A549 (cell line): ENCODE measurements around the gene SYNE4. TPM values are rescaled to one million over a fixed set of nuclear protein-coding genes. Genes with fewer than 3 reads are reported as not detected.

Experiments
- ATAC-seq, 2 experiments: fragments of 200-7000 bp in 1 of 2; fragments of >200 bp in 1 of 2; cut with Nextera tagmentation in 1 of 2; cut with Tn5 transposase in 1 of 2; 3 replicates each; pipeline versions ENCODE4 v1.8.0 to v1.9.1; 2018 to 2020; ENCODE audit warnings: mild to moderate bottlenecking in 1 of 2, moderate library complexity in 1 of 2
- CTCF ChIA-PET: fragments of 300-600 bp; sonication (Branson Sonifier 250); formaldehyde crosslinking; extraction: SDS; loops from one replicate; lab custom pipeline; 2021; ENCODE audit warnings: antibody characterized with exemption, inconsistent platforms; lab: Yijun Ruan, JAX
- POLR2A ChIA-PET: fragments of 350-600 bp; formaldehyde crosslinking; extraction: SDS; loops from one replicate; lab custom pipeline; 2021; ENCODE audit warnings: antibody characterized with exemption, inconsistent platforms; lab: Yijun Ruan, JAX
- DNase-seq, 2 experiments: peaks; one replicate each; pipeline versions ENCODE4 v3.0.0 to v3.0.0-alpha.2; 2011 to 2016; ENCODE audit warnings: low read depth in 1 of 2, low spot score in 1 of 2
- FAIRE-seq: peaks from 2 replicates; lab custom pipeline; 2011; peaks lifted over from hg19 to GRCh38; lab: Jason Lieb, UNC
- H3K27ac ChIP-seq, 2 experiments: fragments of >200 bp; sonication (Bioruptor Twin); formaldehyde crosslinking; 3 replicates each; pipeline ENCODE4 v1.5.1; 2016 to 2017
- H3K4me1 ChIP-seq: fragments of >200 bp; sonication (Bioruptor Twin); formaldehyde crosslinking; 3 replicates; pipeline ENCODE4 v1.6.1; 2016
- H3K4me2 ChIP-seq: fragments of >200 bp; sonication (Bioruptor Twin); formaldehyde crosslinking; 3 replicates; pipeline ENCODE4 v1.6.1; 2016
- H3K4me3 ChIP-seq: fragments of >200 bp; sonication (Bioruptor Twin); formaldehyde crosslinking; 3 replicates; pipeline ENCODE4 v1.5.1; 2016
- H3K9me3 ChIP-seq: fragments of >200 bp; sonication (Bioruptor Twin); formaldehyde crosslinking; 3 replicates; pipeline ENCODE4 v1.6.1; 2016
- CEBPB ChIP-seq, 2 experiments: fragments of >200 bp in 1 of 2; sonication (Bioruptor Twin) in 1 of 2; formaldehyde crosslinking in 1 of 2; IDR thresholded peaks; 2 replicates each; pipeline ENCODE4 v1.6.1; 2012 to 2016
- CHD4 ChIP-seq: fragments of 200-600 bp; sonication (generic); IDR thresholded peaks from 2 replicates; pipeline ENCODE4 v1.6.1; 2016; ENCODE audit warnings: antibody characterized with exemption, mild to moderate bottlenecking, borderline replicate concordance
- EHMT2 ChIP-seq: fragments of 200-600 bp; sonication (generic); IDR thresholded peaks from 2 replicates; pipeline ENCODE4 v1.6.1; 2016; ENCODE audit warnings: antibody characterized with exemption, low read depth, mild to moderate bottlenecking, moderate library complexity
- EP300 ChIP-seq, 2 experiments: fragments of >200 bp; sonication (Bioruptor Twin); formaldehyde crosslinking; IDR thresholded peaks; 2 replicates in 1 of 2; 3 replicates in 1 of 2; pipeline ENCODE4 v1.6.1; 2016 to 2017
- FOSL2 ChIP-seq, 2 experiments: fragments of 450-650 bp in 1 of 2; fragments of >200 bp in 1 of 2; sonication (Bioruptor Twin) in 1 of 2; formaldehyde crosslinking; IDR thresholded peaks; 2 replicates each; pipeline versions ENCODE4 v1.5.0 to v1.6.1; 2016 to 2020; ENCODE audit warnings: mild to moderate bottlenecking in 1 of 2, moderate library complexity in 1 of 2
- FOXS1 ChIP-seq: fragments of 250-450 bp; sonication (Bioruptor Pico); IDR thresholded peaks from 2 replicates; pipeline ENCODE4 v1.5.0; 2020; ENCODE audit warnings: mild to moderate bottlenecking, moderate library complexity
- HOXB13 ChIP-seq: fragments of 250-450 bp; sonication (Bioruptor Pico); IDR thresholded peaks from 2 replicates; pipeline ENCODE4 v1.5.0; 2020; ENCODE audit warnings: low read depth, mild to moderate bottlenecking, moderate library complexity
- JUNB ChIP-seq: fragments of >200 bp; sonication (Bioruptor Twin); formaldehyde crosslinking; IDR thresholded peaks from 2 replicates; pipeline ENCODE4 v1.6.1; 2016
- KDM1A ChIP-seq: fragments of 200-600 bp; sonication (generic); IDR thresholded peaks from 2 replicates; pipeline ENCODE4 v1.6.1; 2016; ENCODE audit warnings: low read depth, mild to moderate bottlenecking
- MAFK ChIP-seq: fragments of 450-650 bp; IDR thresholded peaks from 2 replicates; pipeline ENCODE4 v1.6.1; 2014; ENCODE audit not compliant: partially characterized antibody
- NPAS2 ChIP-seq: fragments of 250-450 bp; sonication (Bioruptor Pico); IDR thresholded peaks from 2 replicates; pipeline ENCODE4 v1.8.0; 2022; ENCODE audit warnings: mild to moderate bottlenecking, moderate library complexity, borderline replicate concordance
- POLR2AphosphoS2 ChIP-seq: conservative IDR thresholded peaks from 2 replicates; pipeline ENCODE4 v1.6.1; 2012; ENCODE audit warnings: low read length, improper control_type of control experiment, inconsistent platforms
- RAD21 ChIP-seq, 2 experiments: fragments of >200 bp in 1 of 2; sonication (Bioruptor Twin) in 1 of 2; formaldehyde crosslinking in 1 of 2; IDR thresholded peaks in 1 of 2; conservative IDR thresholded peaks in 1 of 2; 2 replicates in 1 of 2; 3 replicates in 1 of 2; pipeline ENCODE4 v1.6.1; 2012 to 2018; ENCODE audit warnings: inconsistent platforms in 1 of 2
- RFX5 ChIP-seq: fragments of 450-650 bp; IDR thresholded peaks from 2 replicates; pipeline ENCODE4 v1.7.1; 2014; ENCODE audit warnings: antibody characterized with exemption, mild to moderate bottlenecking, moderate library complexity
- SREBF2 ChIP-seq: fragments of 450-650 bp; IDR thresholded peaks from 2 replicates; pipeline ENCODE4 v1.6.1; 2014; ENCODE audit warnings: mild to moderate bottlenecking, moderate library complexity
- ZC3H11A ChIP-seq: fragments of 450-650 bp; IDR thresholded peaks from 2 replicates; pipeline ENCODE4 v1.6.1; 2014; ENCODE audit warnings: antibody characterized with exemption, mild to moderate bottlenecking
- ZFP36 ChIP-seq: fragments of 450-650 bp; IDR thresholded peaks from 2 replicates; pipeline ENCODE4 v1.6.1; 2014; ENCODE audit warnings: borderline replicate concordance; ENCODE audit not compliant: partially characterized antibody
- WGBS: methylation state at CpG from one replicate; pipeline ENCODE4 v1.1.6; 2017; ENCODE audit errors: missing lambda C conversion rate; 5-methylcytosine and 5-hydroxymethylcytosine counted together
- polyA plus RNA-seq, 4 experiments: library from polyadenylated mRNA; depleted of rRNA in 3 of 4; stranded (reverse); fragments of >200 nt; fragmentation: RNase III in 1 of 4; extraction: RNeasy Plus Mini Kit Qiagen cat#74134 plus additional on column Dnase treatment in 1 of 4; gene quantifications; 2 replicates in 3 of 4; 3 replicates in 1 of 4; pipeline ENCODE4 v1.2.3, GENCODE V29; 2011 to 2017
- TF ChIP-seq, protein P1 (sequence below): fragments of 200-600 bp; sonication (generic); IDR thresholded peaks from 2 replicates; pipeline ENCODE4 v1.6.1; 2016; ENCODE audit warnings: antibody characterized with exemption, mild to moderate bottlenecking, moderate library complexity
- TF ChIP-seq, protein P2 (sequence below): fragments of 250-450 bp; sonication (Bioruptor Pico); IDR thresholded peaks from 2 replicates; pipeline ENCODE4 v1.5.0; 2021; ENCODE audit warnings: mild to moderate bottlenecking, moderate library complexity, borderline replicate concordance
- TF ChIP-seq, protein P3 (sequence below): fragments of >200 bp; sonication (Bioruptor Twin); formaldehyde crosslinking; IDR thresholded peaks from 3 replicates; pipeline ENCODE4 v1.5.1; 2016
- TF ChIP-seq, protein P4 (sequence below): fragments of 250-450 bp; sonication (Bioruptor Pico); IDR thresholded peaks from 2 replicates; pipeline ENCODE4 v1.5.0; 2020; ENCODE audit warnings: low read depth, mild to moderate bottlenecking, moderate library complexity

SYNE4 gene
- polyA plus RNA-seq, 2 of the 4 experiments (the other 2 are of a cell fraction), result 0.37 to 0.56 TPM

DNA sequence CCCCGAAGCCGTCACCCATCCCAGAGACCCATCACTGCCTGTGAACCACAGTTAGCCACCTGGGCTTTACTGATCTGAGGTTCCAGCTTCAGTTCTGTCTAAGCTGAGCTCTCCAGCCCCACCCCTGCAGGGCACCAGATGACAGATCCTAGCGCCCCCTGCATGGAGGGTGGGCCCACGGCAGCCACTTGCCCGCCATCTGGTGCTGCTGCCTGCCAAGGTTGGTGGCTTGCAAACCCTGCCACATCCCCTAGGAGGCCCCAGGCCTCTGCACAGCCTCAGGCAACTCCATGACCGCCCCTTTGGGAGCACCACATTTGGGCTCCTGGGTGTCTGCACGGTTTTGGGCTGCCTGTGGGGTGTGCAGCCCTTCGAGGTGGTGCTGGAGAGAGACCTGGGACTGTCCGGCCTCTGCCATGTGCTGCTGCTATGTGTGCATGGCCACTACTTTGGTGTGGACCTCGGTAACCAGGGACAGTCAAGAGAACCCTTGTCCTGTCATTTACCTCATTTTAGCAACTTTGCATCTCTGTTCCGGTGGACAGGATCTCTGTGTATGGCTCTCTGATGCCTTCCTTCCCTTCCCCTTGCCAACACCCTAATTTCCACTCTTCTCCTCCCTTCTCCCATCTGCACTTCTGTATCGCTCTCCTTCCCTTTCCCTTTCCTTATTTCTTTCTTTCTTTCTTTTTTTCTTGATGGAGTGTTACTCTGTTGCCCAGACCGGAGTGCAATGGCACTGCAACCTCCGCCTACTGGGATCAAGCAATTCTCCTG, 31.0 kb downstream of the SYNE4 start:
- peak; percentile 61 to 84 for ATAC-seq

DNA sequence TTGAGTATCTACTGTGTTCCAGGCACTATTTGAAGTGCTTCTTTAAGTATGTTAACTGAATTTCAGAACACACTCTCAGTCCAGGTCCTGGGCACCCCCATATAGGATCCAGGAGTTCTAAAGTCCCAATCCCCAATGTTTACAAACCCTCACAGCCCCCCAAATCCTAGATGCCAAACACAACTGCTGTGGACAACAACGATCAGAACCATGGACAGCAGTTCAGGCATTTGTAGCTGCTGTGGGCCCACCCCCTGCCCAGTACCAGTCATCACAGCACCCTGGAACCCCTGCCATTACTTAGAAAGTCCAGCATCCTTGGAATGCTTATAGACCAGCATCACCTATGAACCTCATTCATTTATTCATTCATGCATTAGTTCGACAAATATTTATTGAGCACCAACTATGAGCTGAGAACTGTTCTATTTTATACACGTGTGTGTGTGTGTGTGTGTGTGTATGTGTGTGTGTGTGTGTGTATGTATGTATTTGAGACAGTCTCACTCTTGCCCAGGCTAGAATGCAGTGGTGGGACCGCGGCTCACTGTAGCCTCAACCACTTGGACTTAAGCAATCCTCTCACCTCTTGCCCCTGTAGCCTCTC, 32.9 kb downstream of the SYNE4 start:
- ChIA-PET CTCF (interaction anchor here (0.5 to 2.6 kb wide), 11 partner anchors 10 to 465 kb away, joined by 3 to 10 read pairs (median 5); no protein-coding TSS in a partner anchor), POLR2A (interaction anchor here (0.6 kb wide), 1 partner anchor 92 kb away, joined by 3 read pairs; no protein-coding TSS in a partner anchor)
- ATAC-seq, result no peak
- no peak overlapping the region for H3K4me3 ChIP-seq
- no peaks in the 10 kb centered on the region for H3K4me1 ChIP-seq
- FAIRE-seq, result peak; percentile 97
- WGBS, result 31% methylated on average over 5 of the region's 5 CpGs
- peak in 1 of 2 experiments; percentile 64 for DNase-seq
- H3K27ac ChIP-seq, result no peak overlapping the region
- no peak overlapping the region for H3K4me2 ChIP-seq
- no peaks in the 10 kb centered on the region for H3K9me3 ChIP-seq
- TF ChIP-seq JUNB, result no peak
- TF ChIP-seq EP300 (IDR thresholded peaks at IDR 0.05), result no peak
- TF ChIP-seq ZFP36, result no peak
- TF ChIP-seq ZC3H11A, result no peak
- peak; percentile 98 for TF ChIP-seq EHMT2
- TF ChIP-seq SREBF2, result no peak
- no peak for TF ChIP-seq CEBPB (IDR thresholded peaks at IDR 0.05)
- TF ChIP-seq, protein P1, sequence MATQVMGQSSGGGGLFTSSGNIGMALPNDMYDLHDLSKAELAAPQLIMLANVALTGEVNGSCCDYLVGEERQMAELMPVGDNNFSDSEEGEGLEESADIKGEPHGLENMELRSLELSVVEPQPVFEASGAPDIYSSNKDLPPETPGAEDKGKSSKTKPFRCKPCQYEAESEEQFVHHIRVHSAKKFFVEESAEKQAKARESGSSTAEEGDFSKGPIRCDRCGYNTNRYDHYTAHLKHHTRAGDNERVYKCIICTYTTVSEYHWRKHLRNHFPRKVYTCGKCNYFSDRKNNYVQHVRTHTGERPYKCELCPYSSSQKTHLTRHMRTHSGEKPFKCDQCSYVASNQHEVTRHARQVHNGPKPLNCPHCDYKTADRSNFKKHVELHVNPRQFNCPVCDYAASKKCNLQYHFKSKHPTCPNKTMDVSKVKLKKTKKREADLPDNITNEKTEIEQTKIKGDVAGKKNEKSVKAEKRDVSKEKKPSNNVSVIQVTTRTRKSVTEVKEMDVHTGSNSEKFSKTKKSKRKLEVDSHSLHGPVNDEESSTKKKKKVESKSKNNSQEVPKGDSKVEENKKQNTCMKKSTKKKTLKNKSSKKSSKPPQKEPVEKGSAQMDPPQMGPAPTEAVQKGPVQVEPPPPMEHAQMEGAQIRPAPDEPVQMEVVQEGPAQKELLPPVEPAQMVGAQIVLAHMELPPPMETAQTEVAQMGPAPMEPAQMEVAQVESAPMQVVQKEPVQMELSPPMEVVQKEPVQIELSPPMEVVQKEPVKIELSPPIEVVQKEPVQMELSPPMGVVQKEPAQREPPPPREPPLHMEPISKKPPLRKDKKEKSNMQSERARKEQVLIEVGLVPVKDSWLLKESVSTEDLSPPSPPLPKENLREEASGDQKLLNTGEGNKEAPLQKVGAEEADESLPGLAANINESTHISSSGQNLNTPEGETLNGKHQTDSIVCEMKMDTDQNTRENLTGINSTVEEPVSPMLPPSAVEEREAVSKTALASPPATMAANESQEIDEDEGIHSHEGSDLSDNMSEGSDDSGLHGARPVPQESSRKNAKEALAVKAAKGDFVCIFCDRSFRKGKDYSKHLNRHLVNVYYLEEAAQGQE, result peak; percentile 97
- TF ChIP-seq FOSL2 (IDR thresholded peaks at IDR 0.05), result no peak
- no peak for TF ChIP-seq FOSL2 (CRISPR knock-in tag; IDR thresholded peaks at IDR 0.05)
- TF ChIP-seq NPAS2 (CRISPR knock-in tag), result no peak
- TF ChIP-seq POLR2AphosphoS2, result no peak
- TF ChIP-seq FOXS1, result no peak
- TF ChIP-seq CHD4, result no peak
- no peak for TF ChIP-seq RFX5
- no peak for TF ChIP-seq RAD21 (conservative IDR thresholded peaks at IDR 0.05 in 1 of 2, IDR thresholded peaks at IDR 0.05 in 1 of 2)
- TF ChIP-seq MAFK, result no peak
- TF ChIP-seq, protein P2, sequence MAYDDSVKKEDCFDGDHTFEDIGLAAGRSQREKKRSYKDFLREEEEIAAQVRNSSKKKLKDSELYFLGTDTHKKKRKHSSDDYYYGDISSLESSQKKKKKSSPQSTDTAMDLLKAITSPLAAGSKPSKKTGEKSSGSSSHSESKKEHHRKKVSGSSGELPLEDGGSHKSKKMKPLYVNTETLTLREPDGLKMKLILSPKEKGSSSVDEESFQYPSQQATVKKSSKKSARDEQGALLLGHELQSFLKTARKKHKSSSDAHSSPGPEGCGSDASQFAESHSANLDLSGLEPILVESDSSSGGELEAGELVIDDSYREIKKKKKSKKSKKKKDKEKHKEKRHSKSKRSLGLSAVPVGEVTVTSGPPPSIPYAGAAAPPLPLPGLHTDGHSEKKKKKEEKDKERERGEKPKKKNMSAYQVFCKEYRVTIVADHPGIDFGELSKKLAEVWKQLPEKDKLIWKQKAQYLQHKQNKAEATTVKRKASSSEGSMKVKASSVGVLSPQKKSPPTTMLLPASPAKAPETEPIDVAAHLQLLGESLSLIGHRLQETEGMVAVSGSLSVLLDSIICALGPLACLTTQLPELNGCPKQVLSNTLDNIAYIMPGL (CRISPR knock-in tag), result no peak
- TF ChIP-seq, protein P3, sequence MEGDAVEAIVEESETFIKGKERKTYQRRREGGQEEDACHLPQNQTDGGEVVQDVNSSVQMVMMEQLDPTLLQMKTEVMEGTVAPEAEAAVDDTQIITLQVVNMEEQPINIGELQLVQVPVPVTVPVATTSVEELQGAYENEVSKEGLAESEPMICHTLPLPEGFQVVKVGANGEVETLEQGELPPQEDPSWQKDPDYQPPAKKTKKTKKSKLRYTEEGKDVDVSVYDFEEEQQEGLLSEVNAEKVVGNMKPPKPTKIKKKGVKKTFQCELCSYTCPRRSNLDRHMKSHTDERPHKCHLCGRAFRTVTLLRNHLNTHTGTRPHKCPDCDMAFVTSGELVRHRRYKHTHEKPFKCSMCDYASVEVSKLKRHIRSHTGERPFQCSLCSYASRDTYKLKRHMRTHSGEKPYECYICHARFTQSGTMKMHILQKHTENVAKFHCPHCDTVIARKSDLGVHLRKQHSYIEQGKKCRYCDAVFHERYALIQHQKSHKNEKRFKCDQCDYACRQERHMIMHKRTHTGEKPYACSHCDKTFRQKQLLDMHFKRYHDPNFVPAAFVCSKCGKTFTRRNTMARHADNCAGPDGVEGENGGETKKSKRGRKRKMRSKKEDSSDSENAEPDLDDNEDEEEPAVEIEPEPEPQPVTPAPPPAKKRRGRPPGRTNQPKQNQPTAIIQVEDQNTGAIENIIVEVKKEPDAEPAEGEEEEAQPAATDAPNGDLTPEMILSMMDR, result no peak

More for the DNA sequence above, 31.0 kb downstream of the SYNE4 start:
- Histone ChIP-seq H3K4me1 (no peaks in the 10 kb centered on the region), H3K9me3 (0 out of 3 replicates have a peak, but pooled peaks cover 3% of the 10 kb centered on the region), H3K4me3 (no peak overlapping the region), H3K27ac (no peak overlapping the region), H3K4me2 (no peak overlapping the region)
- ChIA-PET POLR2A (no interaction called here), CTCF (interaction anchor here (0.5 to 2.6 kb wide), 8 partner anchors 9 to 467 kb away, joined by 3 to 10 read pairs (median 4); no protein-coding TSS in a partner anchor)
- DNase-seq (peak; percentile 66 to 76), FAIRE-seq (peak; percentile 32)
- WGBS, result 29% methylated on average over 14 of the region's 14 CpGs
- TF ChIP-seq, protein P3, result 0 out of 3 replicates have a peak, but pooled peaks have one; percentile 13
- no peak for TF ChIP-seq HOXB13 (CRISPR knock-in tag)
- TF ChIP-seq, protein P4, sequence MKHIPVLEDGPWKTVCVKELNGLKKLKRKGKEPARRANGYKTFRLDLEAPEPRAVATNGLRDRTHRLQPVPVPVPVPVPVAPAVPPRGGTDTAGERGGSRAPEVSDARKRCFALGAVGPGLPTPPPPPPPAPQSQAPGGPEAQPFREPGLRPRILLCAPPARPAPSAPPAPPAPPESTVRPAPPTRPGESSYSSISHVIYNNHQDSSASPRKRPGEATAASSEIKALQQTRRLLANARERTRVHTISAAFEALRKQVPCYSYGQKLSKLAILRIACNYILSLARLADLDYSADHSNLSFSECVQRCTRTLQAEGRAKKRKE (CRISPR knock-in tag), result 0 out of 2 replicates have a peak, but pooled peaks have one; percentile 23
- no peak for TF ChIP-seq KDM1A
